HCT116 (cell line): ENCODE data around the gene DCP2. TPM values are rescaled to one million over a fixed set of nuclear protein-coding genes. Genes with fewer than 3 reads are reported as not detected.

Source experiments
- ATAC-seq: fragments of 200-7000 bp; cut with Tn5 transposase; 2 replicates; pipeline ENCODE4 v1.9.1; 2020; ENCODE audit warnings: mild to moderate bottlenecking, moderate library complexity
- BruUV-seq: library from RNA; stranded (reverse); fragments of 400-500 nt; replicated peaks from 2 replicates; lab custom pipeline; 2021; lab: Mats Ljungman, UMichigan
- CTCF ChIA-PET: fragments of 300-600 bp; sonication (Branson Sonifier 250); formaldehyde crosslinking; loops from one replicate; lab custom pipeline; 2021; ENCODE audit warnings: antibody characterized with exemption; lab: Charles Lee
- POLR2A ChIA-PET: fragments of 300-600, 350-600 bp; sonication (Branson Sonifier 250); formaldehyde crosslinking; loops from one replicate; lab custom pipeline; 2021; ENCODE audit warnings: antibody characterized with exemption; lab: Charles Lee
- RAD21 ChIA-PET, 2 experiments: fragments of 300-600 bp; sonication (Branson Sonifier 250); formaldehyde crosslinking; loops; one replicate each; lab custom pipeline; 2023; ENCODE audit warnings: low total read pairs in 2 of 2; ENCODE audit not compliant: uncharacterized antibody in 2 of 2, unreplicated experiment in 2 of 2, low non-redundant PET in 1 of 2; lab: Charles Lee
- DNase-seq: peaks from one replicate; pipeline ENCODE4 v3.0.0-alpha.2; 2010; ENCODE audit warnings: low read depth, low spot score
- H2AFZ ChIP-seq: fragments of 200-600 bp; shearing (Covaris generic), sonication (generic); 2 replicates; pipeline ENCODE4 v1.6.1; 2017; ENCODE audit warnings: low read depth, mixed run types, mixed read lengths, antibody characterized with exemption, low read length; ENCODE audit not compliant: poor library complexity, severe bottlenecking
- H3K27ac ChIP-seq: 2 replicates; pipeline ENCODE4 v1.5.1; 2012; ENCODE audit warnings: low read depth, low read length
- H3K27me3 ChIP-seq: fragments of 200-600 bp; sonication (generic); 2 replicates; pipeline ENCODE4 v1.6.1; 2016; ENCODE audit warnings: mixed run types, low read length, mixed read lengths; ENCODE audit not compliant: insufficient read depth
- H3K36me3 ChIP-seq, 2 experiments: fragments of 200-500 bp in 1 of 2; fragments of 200-600 bp in 1 of 2; sonication (Bioruptor generic) in 1 of 2; sonication (generic) in 1 of 2; 2 replicates each; pipeline versions ENCODE4 v1.5.1 to v1.6.1; 2014 to 2016; ENCODE audit warnings: low read length in 2 of 2, inconsistent platforms in 1 of 2, mixed read lengths in 1 of 2, mixed run types in 1 of 2; ENCODE audit not compliant: insufficient read depth in 2 of 2, control insufficient read depth in 1 of 2
- H3K4me1 ChIP-seq, 2 experiments: fragments of 200-600 bp in 1 of 2; sonication (generic) in 1 of 2; 2 replicates each; pipeline versions ENCODE4 v1.5.1 to v1.6.1; 2012 to 2017; ENCODE audit warnings: low read length in 2 of 2, inconsistent platforms in 1 of 2, mild to moderate bottlenecking in 1 of 2, mixed read lengths in 1 of 2, mixed run types in 1 of 2, moderate library complexity in 1 of 2; ENCODE audit not compliant: insufficient read depth in 2 of 2, control insufficient read depth in 1 of 2
- H3K4me2 ChIP-seq: fragments of 200-600 bp; sonication (generic); 2 replicates; pipeline ENCODE4 v1.6.1; 2017; ENCODE audit warnings: mixed run types, low read length, mixed read lengths
- H3K4me3 ChIP-seq, 2 experiments: fragments of 200-600 bp in 1 of 2; sonication (generic) in 1 of 2; replicated peaks in 1 of 2; 2 replicates each; pipeline ENCODE4 v1.5.1; 2011 to 2016; ENCODE audit warnings: low read length in 2 of 2, control low read depth in 1 of 2, low read depth in 1 of 2, mild to moderate bottlenecking in 1 of 2, mixed read lengths in 1 of 2, mixed run types in 1 of 2
- H3K79me2 ChIP-seq: fragments of 200-600 bp; sonication (generic); 2 replicates; pipeline ENCODE4 v1.6.1; 2017; ENCODE audit warnings: mild to moderate bottlenecking, mixed run types, low read length, moderate library complexity, mixed read lengths; ENCODE audit not compliant: insufficient read depth
- H3K9ac ChIP-seq: fragments of 200-600 bp; sonication (generic); 2 replicates; pipeline ENCODE4 v1.6.1; 2016; ENCODE audit warnings: low read length, mixed read lengths
- H3K9me2 ChIP-seq: fragments of 200-600 bp; sonication (generic), shearing (Covaris generic); 2 replicates; pipeline ENCODE4 v1.6.1; 2017; ENCODE audit warnings: mixed run types, mild to moderate bottlenecking, moderate library complexity; ENCODE audit not compliant: insufficient read depth
- H3K9me3 ChIP-seq, 2 experiments: fragments of 200-500 bp in 1 of 2; fragments of 200-600 bp in 1 of 2; sonication (Bioruptor generic) in 1 of 2; sonication (generic) in 1 of 2; 2 replicates each; pipeline ENCODE4 v1.6.1; 2014 to 2017; ENCODE audit warnings: low read length in 2 of 2, mixed read lengths in 2 of 2, inconsistent platforms in 1 of 2, low read depth in 1 of 2, mild to moderate bottlenecking in 1 of 2, mixed run types in 1 of 2, moderate library complexity in 1 of 2; ENCODE audit not compliant: control insufficient read depth in 1 of 2, insufficient read depth in 1 of 2
- H4K20me1 ChIP-seq: fragments of 200-600 bp; sonication (generic), shearing (Covaris generic); 2 replicates; pipeline ENCODE4 v1.6.1; 2017; ENCODE audit warnings: mixed run types, mild to moderate bottlenecking, moderate library complexity; ENCODE audit not compliant: insufficient read depth
- CEBPB ChIP-seq: IDR thresholded peaks from 2 replicates; pipeline ENCODE4 v1.6.1; 2012; ENCODE audit warnings: low read depth
- POLR2A ChIP-seq: IDR thresholded peaks from 2 replicates; pipeline ENCODE4 v1.7.0; 2011; ENCODE audit warnings: borderline replicate concordance; ENCODE audit not compliant: insufficient read depth, insufficient read length; ENCODE audit errors: extremely low read depth
- REST ChIP-seq: IDR thresholded peaks from 2 replicates; pipeline ENCODE4 v1.6.1; 2012; ENCODE audit warnings: low read depth
- ZNF274 ChIP-seq: fragments of 200-500 bp; sonication (Bioruptor generic); IDR thresholded peaks from 2 replicates; pipeline ENCODE4 v1.6.1; 2014; ENCODE audit warnings: mild to moderate bottlenecking, low read depth, low read length, inconsistent platforms
- intact Hi-C: fragments of 100-400 bp; cut with micrococcal nuclease; formaldehyde crosslinking; loops from 2 replicates; pipeline ENCODE4 v1.10.0; 2022
- total RNA-seq: library from RNA; stranded (reverse); gene quantifications from one replicate; pipeline ENCODE4 v1.2.1, GENCODE V29; 2021; ENCODE audit not compliant: unreplicated experiment

The DCP2 gene
- total RNA-seq, 1 experiment from 2014 or later: 57.1 TPM

- no peaks in the 10 kb centered on the region for H3K27me3 ChIP-seq
These were observed 45.1 kb upstream of the DCP2 start for GRCh38 chr5:112931473-112931872.

More at GRCh38 chr5:112931473-112931872, 45.1 kb upstream of the DCP2 start:
- Histone ChIP-seq H3K9me3 (no peaks in the 10 kb centered on the region), H3K9me2 (no peaks in the 10 kb centered on the region), H3K79me2 (no peaks in the 10 kb centered on the region), H3K4me1 (no peaks in the 10 kb centered on the region), H3K27ac (no peak overlapping the region), H3K36me3 (no peaks in the 10 kb centered on the region), H3K4me3 (no peak overlapping the region), H2AFZ (no peak overlapping the region), H3K9ac (no peak overlapping the region), H4K20me1 (no peaks in the 10 kb centered on the region), H3K4me2 (no peak overlapping the region)
- no peak for TF ChIP-seq CEBPB
- TF ChIP-seq POLR2A: no peak
- TF ChIP-seq ZNF274: no peak
- no peak for TF ChIP-seq REST
- ChIA-PET CTCF (no interaction called here), RAD21 (no interaction called here), POLR2A (no interaction called here)
- DNase-seq: no peak
- no TSS peak for BruUV-seq
- no peak for ATAC-seq
- intact Hi-C loops: no loop called here
